Stimulated activated CD4-positive, alpha-beta T cell treated with anti-CD3 and anti-CD28 coated beads, Interleukin-4, amount 100 ng/mL, for 4 hours (primary cell): Measurements from ENCODE around the gene GGN.
"Not testable (repeated sequence)": the region's sequence is repeated elsewhere in the genome, so short reads cannot be mapped to it uniquely, and the experiment has no call there.

Experiments
- DNase-seq, 2 experiments: peaks; one replicate each; pipeline ENCODE4 v3.0.0-alpha.2; 2020

The GGN gene

GRCh38 chr19:38386300-38386970 is 1.4 kb downstream of the GGN start:
- no peak for DNase-seq

- no peak for DNase-seq
Measured at GRCh38 chr19:38385804-38386257, 2.0 kb downstream of the GGN start.

GRCh38 chr19:38385057-38385803 is 2.6 kb downstream of the GGN start:
- DNase-seq = no peak

GRCh38 chr19:38384209-38385027 is 3.4 kb downstream of the GGN start:
- DNase-seq = no peak

GRCh38 chr19:38383743-38384142 is 4.1 kb downstream of the GGN start:
- no peak for DNase-seq

GRCh38 chr19:38383184-38383583 is 4.7 kb downstream of the GGN start:
- no peak for DNase-seq

- DNase-seq = no peak
Measured at GRCh38 chr19:38381138-38381537, 6.7 kb downstream of the GGN start.

GRCh38 chr19:38378866-38379265 is 9.0 kb downstream of the GGN start:
- DNase-seq = no peak

GRCh38 chr19:38377052-38377451 is 10.8 kb downstream of the GGN start:
- no peak for DNase-seq

- DNase-seq = no peak
Measured at GRCh38 chr19:38376576-38376975, 11.3 kb downstream of the GGN start.

- DNase-seq = no peak
Measured at GRCh38 chr19:38375748-38376147, 12.1 kb downstream of the GGN start.

- no peak for DNase-seq
Measured at GRCh38 chr19:38375098-38375493, 12.7 kb downstream of the GGN start.

- peak; percentile 96 to 98 for DNase-seq
Measured at GRCh38 chr19:38374332-38375097, 13.3 kb downstream of the GGN start, which contains the start of gene PSMD8. PSMD8 (plus strand) TSS chr19:38374571; CDS start chr19:38374602, 31 bp downstream.

- no peak for DNase-seq
Measured at GRCh38 chr19:38373907-38374331, 13.9 kb downstream of the GGN start.

- no peak for DNase-seq
Measured at GRCh38 chr19:38371081-38371480, 16.8 kb downstream of the GGN start.

GRCh38 chr19:38370299-38370698 is 17.5 kb downstream of the GGN start:
- no peak for DNase-seq

GRCh38 chr19:38369584-38369983 is 18.2 kb downstream of the GGN start:
- no peak for DNase-seq

- no peak for DNase-seq
Measured at GRCh38 chr19:38367041-38367440, 20.8 kb downstream of the GGN start.

- not testable (repeated sequence) for DNase-seq
Measured at GRCh38 chr19:38362946-38363688, 24.7 kb downstream of the GGN start.

- DNase-seq = peak; percentile 52 to 69
Measured at GRCh38 chr19:38362076-38362945, 25.5 kb downstream of the GGN start.

- peak; percentile 44 to 64 for DNase-seq
Measured at GRCh38 chr19:38361633-38362075, 26.2 kb downstream of the GGN start.
